A673 (cell line): ENCODE data around the gene GIMAP1. TPM values are rescaled to one million over a fixed set of nuclear protein-coding genes. Genes with fewer than 3 reads are reported as not detected.

Experiments used
- BruUV-seq: library from RNA; stranded (reverse); fragments of 400-500 nt; replicated peaks from 2 replicates; lab custom pipeline; 2021; lab: Mats Ljungman, UMichigan
- CTCF ChIA-PET: fragments of 300-600 bp; sonication (Branson Sonifier 250); formaldehyde crosslinking; loops from one replicate; lab custom pipeline; 2022; ENCODE audit warnings: antibody characterized with exemption; lab: Charles Lee
- POLR2A ChIA-PET: fragments of 300-600 bp; sonication (Branson Sonifier 250); formaldehyde crosslinking; loops from one replicate; lab custom pipeline; 2022; ENCODE audit warnings: antibody characterized with exemption; ENCODE audit not compliant: low non-redundant PET; lab: Charles Lee
- DNase-seq: peaks from one replicate; pipeline ENCODE4 v3.0.0-alpha.2; 2015; ENCODE audit warnings: low spot score
- H3K27ac ChIP-seq: fragments of 200-600 bp; sonication (generic); 2 replicates; pipeline ENCODE4 v1.5.1; 2016; ENCODE audit warnings: mixed run types, low read depth, mild to moderate bottlenecking, mixed read lengths, antibody characterized with exemption, low read length; ENCODE audit not compliant: poor library complexity, severe bottlenecking
- H3K27me3 ChIP-seq: fragments of 200-600 bp; sonication (generic); replicated peaks from 2 replicates; pipeline ENCODE4 v1.6.1; 2017; ENCODE audit warnings: mixed run types, low read depth, mild to moderate bottlenecking, mixed read lengths, antibody characterized with exemption, low read length; ENCODE audit not compliant: insufficient read depth, poor library complexity
- H3K36me3 ChIP-seq: fragments of 200-600 bp; sonication (generic); 2 replicates; pipeline ENCODE4 v1.6.1; 2016; ENCODE audit warnings: mixed run types, mild to moderate bottlenecking, mixed read lengths, antibody characterized with exemption, low read length; ENCODE audit not compliant: insufficient read depth, poor library complexity, severe bottlenecking
- H3K4me1 ChIP-seq: fragments of 200-600 bp; sonication (generic); 2 replicates; pipeline ENCODE4 v1.6.1; 2017; ENCODE audit warnings: mixed run types, mild to moderate bottlenecking, mixed read lengths, antibody characterized with exemption, low read length; ENCODE audit not compliant: insufficient read depth, poor library complexity, severe bottlenecking
- H3K4me3 ChIP-seq: fragments of 200-600 bp; sonication (generic); 2 replicates; pipeline ENCODE4 v1.5.1; 2016; ENCODE audit warnings: low read depth, mixed run types, mild to moderate bottlenecking, mixed read lengths, low read length; ENCODE audit not compliant: poor library complexity, severe bottlenecking
- H3K9me3 ChIP-seq: fragments of 200-600 bp; sonication (generic); 2 replicates; pipeline ENCODE4 v1.6.1; 2016; ENCODE audit warnings: mixed run types, low read depth, mild to moderate bottlenecking, mixed read lengths, antibody characterized with exemption, low read length; ENCODE audit not compliant: poor library complexity, severe bottlenecking
- EZH2 ChIP-seq: fragments of 200-600 bp; sonication (generic); IDR thresholded peaks from 2 replicates; pipeline ENCODE4 v1.6.1; 2017; ENCODE audit warnings: borderline replicate concordance, low read depth, mild to moderate bottlenecking, mixed read lengths, antibody characterized with exemption, low read length; ENCODE audit not compliant: poor library complexity, severe bottlenecking
- intact Hi-C: fragments of 100-400 bp; cut with micrococcal nuclease; formaldehyde crosslinking; loops from one replicate; pipeline ENCODE4 v1.10.0; 2022; ENCODE audit not compliant: unreplicated experiment
- total RNA-seq: library from RNA; stranded (reverse); gene quantifications from 2 replicates; pipeline ENCODE4 v1.2.3, GENCODE V29; 2021
- TF ChIP-seq, protein P1 (sequence below): fragments of 300-800, 200-600 bp; sonication (generic); conservative IDR thresholded peaks from 2 replicates; pipeline ENCODE4 v1.5.1; 2017; ENCODE audit warnings: low read depth, mild to moderate bottlenecking, antibody characterized with exemption, low read length, moderate library complexity, mixed read lengths

GIMAP1 gene
- total RNA-seq, 1 experiment from 2014 or later = not detected

DNA sequence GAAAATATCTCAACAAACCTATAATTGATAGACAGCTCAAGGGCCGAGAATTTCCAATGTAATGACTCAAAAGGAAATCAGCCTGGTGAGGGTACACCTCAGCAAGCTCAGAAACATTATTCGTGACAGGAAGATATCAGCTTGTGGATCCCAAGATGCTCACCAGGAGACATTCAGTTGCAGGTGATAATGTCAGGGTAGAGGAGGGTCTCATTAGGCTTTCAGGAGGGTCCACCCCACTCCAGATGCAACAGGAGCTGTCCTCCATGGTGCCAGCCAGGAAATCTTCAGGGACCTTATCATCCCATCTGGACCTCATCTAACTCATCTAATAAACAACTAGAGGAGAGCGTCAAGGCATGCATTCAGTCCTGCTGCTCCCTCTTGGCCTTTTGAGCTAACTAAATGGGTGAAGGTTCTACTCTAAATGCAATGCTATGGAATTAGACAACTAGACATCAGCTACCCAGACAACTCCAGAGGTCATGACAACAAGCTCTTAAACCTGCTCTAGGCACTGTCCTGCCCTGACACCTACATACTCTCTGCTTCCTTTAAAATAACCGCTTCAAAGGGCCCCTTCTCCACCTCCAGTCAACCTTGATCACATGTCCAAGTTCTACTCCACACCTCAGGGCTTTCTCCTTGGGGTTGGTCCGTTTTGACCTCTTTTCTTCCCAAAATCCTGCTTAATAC is 16.5 kb downstream of the GIMAP1 start:
- intact Hi-C loops = no loop called here
- Histone ChIP-seq H3K27ac (no peak overlapping the region), H3K9me3 (peaks cover 8% of the 10 kb centered on the region), H3K4me3 (no peak overlapping the region), H3K4me1 (no peaks in the 10 kb centered on the region), H3K36me3 (no peaks in the 10 kb centered on the region), H3K27me3 (peaks cover 5% of the 10 kb centered on the region)
- DNase-seq = no peak
- ChIA-PET POLR2A (no interaction called here), CTCF (no interaction called here)
- TF ChIP-seq, protein P1, sequence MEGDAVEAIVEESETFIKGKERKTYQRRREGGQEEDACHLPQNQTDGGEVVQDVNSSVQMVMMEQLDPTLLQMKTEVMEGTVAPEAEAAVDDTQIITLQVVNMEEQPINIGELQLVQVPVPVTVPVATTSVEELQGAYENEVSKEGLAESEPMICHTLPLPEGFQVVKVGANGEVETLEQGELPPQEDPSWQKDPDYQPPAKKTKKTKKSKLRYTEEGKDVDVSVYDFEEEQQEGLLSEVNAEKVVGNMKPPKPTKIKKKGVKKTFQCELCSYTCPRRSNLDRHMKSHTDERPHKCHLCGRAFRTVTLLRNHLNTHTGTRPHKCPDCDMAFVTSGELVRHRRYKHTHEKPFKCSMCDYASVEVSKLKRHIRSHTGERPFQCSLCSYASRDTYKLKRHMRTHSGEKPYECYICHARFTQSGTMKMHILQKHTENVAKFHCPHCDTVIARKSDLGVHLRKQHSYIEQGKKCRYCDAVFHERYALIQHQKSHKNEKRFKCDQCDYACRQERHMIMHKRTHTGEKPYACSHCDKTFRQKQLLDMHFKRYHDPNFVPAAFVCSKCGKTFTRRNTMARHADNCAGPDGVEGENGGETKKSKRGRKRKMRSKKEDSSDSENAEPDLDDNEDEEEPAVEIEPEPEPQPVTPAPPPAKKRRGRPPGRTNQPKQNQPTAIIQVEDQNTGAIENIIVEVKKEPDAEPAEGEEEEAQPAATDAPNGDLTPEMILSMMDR = no peak
- no peak for TF ChIP-seq EZH2
- BruUV-seq = no TSS peak

DNA sequence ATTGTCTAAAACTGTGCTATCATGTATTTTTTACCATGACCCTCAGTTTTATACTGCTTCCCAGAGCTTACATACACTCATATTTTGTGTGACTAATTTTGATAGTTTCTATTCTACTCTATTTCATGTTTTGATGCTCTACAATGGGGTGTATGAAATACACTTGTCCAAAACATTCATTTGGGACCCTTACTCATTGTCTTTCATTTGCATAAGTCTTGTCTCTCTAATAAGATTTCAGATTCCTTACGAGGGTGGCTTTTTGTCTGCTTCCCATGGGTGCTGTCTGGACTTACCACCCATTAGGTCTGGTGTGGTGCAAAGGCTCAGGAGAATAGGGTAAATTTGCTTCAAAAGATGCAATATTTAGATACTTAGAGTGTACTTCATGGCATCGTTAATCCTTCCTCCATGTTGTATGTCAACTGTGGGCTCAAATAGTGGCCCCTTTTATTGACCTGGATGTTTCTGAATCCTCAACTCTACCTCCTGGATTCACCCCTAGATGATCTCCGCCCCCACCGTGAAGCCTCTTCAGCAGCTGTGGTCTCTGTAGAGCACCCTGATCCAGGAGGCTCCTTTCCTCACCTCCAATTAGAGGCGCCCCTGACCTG is 17.2 kb downstream of the GIMAP1 start:
- intact Hi-C loops = no loop called here
- no peaks in the 10 kb centered on the region for H3K4me1 ChIP-seq
- peaks cover 3% of the 10 kb centered on the region for H3K9me3 ChIP-seq
- H3K4me3 ChIP-seq = no peak overlapping the region
- POLR2A ChIA-PET = no interaction called here
- CTCF ChIA-PET = no interaction called here
- no peak for DNase-seq
- H3K27ac ChIP-seq = no peak overlapping the region
- BruUV-seq = no TSS peak
- H3K36me3 ChIP-seq = no peaks in the 10 kb centered on the region
- TF ChIP-seq, protein P1 = no peak
- no peak for TF ChIP-seq EZH2
- peaks cover 5% of the 10 kb centered on the region for H3K27me3 ChIP-seq

DNA sequence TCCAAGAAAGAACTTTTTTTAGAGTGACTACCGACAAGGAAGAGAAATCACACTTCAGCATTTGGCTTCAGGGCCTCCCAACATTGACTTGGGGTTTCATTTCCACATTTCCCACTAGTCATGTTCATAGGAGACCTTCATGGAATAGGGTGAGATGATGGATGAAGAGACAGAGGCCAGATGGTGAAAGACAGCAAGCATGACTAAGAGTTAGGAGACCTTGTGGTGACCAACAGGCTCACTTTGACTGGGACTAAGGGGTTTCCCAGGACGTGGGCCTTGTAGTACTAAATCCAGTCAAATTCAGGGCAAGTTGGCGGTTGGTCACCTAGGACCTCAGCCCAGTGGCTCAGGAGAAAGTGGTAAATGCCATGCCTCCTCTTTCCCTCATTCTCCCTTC is 17.8 kb downstream of the GIMAP1 start:
- CTCF ChIA-PET = no interaction called here

More for the DNA sequence above, 17.8 kb downstream of the GIMAP1 start:
- no peak for DNase-seq
- intact Hi-C loops = no loop called here
- Histone ChIP-seq H3K27me3 (peaks cover 5% of the 10 kb centered on the region), H3K9me3 (no peaks in the 10 kb centered on the region), H3K36me3 (no peaks in the 10 kb centered on the region), H3K4me1 (no peaks in the 10 kb centered on the region), H3K4me3 (no peak overlapping the region), H3K27ac (no peak overlapping the region)
- POLR2A ChIA-PET = no interaction called here
- TF ChIP-seq EZH2 = no peak
- TF ChIP-seq, protein P1 = no peak
- no TSS peak for BruUV-seq
